HG03280 (cell line): Measurements from ENCODE around the gene TRAPPC3L.
A peak's percentile ranks its signal among the peaks of the same experiment; 100 is the strongest.

Source experiments
- ATAC-seq: cut with Tn5 transposase; IDR thresholded peaks from one replicate; pipeline ENCODE4 v1.9.1; 2021; ENCODE audit warnings: mild to moderate bottlenecking, moderate library complexity; ENCODE audit not compliant: unreplicated experiment

Gene TRAPPC3L

DNA sequence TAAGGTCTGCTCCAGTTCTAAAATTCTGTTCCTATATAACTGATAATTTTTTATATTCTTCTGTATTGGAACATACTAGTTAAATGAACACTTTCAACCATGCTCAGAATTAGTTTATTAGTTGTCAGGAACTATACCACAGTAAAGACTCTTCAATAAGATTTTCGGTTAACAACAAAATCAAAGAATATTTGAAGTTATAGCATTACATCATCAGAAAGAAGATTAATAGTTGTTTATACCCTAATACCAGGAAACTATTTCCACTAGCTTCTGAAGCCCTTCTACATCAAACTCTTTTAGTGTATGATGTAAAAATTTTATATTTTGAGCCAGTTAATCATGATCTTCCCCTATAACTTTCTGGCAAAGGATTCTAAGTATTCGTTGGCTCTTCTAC is 14.6 kb upstream of the TRAPPC3L start:
- ATAC-seq = no peak

- ATAC-seq = no peak
Measured at GRCh38 chr6:116557893-116558292, 12.4 kb upstream of the TRAPPC3L start.

DNA sequence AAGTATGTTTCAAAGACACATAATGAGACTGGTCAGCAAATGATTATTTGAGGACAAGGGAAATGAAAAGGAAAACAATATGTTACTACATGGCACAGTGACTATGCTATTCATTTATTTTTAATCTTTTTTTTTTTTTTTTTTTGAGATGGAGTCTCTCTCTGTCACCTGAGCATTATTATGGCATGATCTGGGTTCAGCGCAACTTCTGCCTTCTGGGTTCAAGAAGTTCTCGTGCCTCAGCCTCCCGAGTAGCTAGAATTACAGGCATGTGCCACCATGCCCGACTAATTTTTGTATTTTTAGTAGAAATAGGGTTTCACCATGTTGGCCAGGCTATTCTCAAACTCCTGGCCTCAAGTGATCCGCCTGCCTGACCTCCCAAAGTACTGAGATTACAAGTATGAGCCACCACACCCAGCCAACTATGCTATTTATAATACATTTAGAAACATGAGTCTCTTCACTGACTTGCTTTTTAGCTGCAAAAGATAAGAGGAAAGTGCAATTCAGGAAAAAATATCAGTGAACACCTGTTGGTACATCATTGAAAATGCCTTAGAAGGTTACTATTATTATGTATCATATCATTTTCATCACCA is 11.4 kb upstream of the TRAPPC3L start:
- ATAC-seq = no peak

GRCh38 chr6:116556065-116556464 is 10.6 kb upstream of the TRAPPC3L start:
- ATAC-seq = no peak

GRCh38 chr6:116553451-116553850 is 8.0 kb upstream of the TRAPPC3L start, which contains the start of gene CALHM4:
TSS of gene CALHM4 (plus strand) at chr6:116553751. CDS start at chr6:116553794, 43 bp downstream.
- no peak for ATAC-seq

GRCh38 chr6:116550796-116551195 is 5.3 kb upstream of the TRAPPC3L start:
- ATAC-seq = no peak

DNA sequence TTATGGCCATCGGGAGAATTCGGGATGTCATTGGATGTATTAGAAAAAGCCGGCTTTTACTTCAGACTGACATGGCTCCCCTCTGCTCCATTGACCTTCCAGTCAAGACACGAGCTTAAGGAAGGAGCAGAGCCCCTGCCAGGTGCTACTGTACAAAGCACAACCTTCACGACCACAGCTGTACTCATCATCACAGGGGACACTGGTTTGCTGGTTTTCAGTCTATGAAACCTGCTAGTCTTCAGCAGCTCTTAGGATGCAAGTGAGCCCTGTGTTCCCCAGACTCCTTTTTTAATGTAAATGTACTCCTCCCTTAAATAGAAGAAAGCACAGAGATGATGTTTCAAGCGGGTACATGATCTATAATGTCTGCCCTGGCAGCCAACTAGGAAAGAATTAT is 1.9 kb upstream of the TRAPPC3L start:
- ATAC-seq = no peak

GRCh38 chr6:116543149-116543548 is 2.3 kb downstream of the TRAPPC3L start:
- no peak for ATAC-seq

DNA sequence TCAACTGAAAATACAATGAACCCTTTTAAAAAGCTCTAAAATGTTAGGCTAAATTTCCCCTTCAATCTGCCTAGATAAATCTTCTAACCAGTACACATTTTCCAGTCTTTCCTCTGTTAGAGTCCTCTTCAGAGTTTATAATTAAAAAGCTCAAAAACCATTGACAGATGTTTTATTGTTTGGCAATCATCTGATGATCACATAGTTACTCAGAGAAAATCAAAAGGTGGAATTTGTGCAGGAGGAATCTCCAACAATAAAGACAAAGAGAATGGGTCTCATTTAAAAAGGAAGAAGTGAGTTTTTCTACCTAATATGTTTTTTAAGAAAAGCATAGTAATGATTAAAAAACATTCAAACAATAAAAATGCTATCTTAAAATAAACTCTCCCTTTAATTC is 3.1 kb downstream of the TRAPPC3L start:
- ATAC-seq = no peak

DNA sequence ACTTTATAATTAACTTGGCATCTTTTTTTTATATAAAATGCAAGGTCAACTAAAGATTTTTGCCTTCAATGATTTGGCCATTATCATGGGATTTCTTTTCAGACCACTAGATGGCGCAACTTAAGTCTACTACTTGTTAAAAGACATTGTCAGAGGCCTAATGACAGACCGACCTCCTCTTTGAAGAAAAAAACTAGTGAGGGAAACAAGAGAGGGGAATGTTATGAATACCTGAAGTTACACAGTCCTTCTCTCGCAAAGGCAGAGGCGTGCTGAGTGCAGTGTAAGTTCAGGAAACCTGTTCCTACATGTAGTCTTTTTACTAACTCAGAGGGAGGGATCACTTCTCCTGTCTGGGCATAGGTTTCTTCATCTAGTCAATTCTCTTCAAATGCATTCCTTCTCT is 9.3 kb downstream of the TRAPPC3L start:
- peak; percentile 51 for ATAC-seq

- ATAC-seq = no peak
Measured at GRCh38 chr6:116535109-116535508, 10.4 kb downstream of the TRAPPC3L start.

- no peak for ATAC-seq
Measured at GRCh38 chr6:116533233-116533957, 12.1 kb downstream of the TRAPPC3L start.

GRCh38 chr6:116531675-116532570 is 13.6 kb downstream of the TRAPPC3L start:
- peak; percentile 75 for ATAC-seq

DNA sequence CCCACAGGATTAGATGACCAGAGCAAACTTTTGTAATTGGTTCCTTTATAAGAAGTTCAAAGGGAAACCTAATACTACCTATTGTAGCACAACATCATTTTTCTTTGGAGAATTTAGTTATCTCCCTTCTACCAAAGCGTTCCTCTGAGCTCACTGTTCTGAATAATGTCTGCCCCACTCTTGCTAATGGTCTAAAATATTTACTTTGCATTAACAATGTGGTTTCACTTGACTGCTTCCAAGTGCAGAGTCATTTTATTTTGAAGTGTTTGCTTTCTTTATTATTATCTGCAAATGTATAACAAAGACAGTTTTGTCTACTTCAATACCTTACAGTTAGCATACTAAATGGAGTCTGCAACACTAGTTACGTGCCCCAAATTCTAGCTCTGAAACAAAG is 15.0 kb downstream of the TRAPPC3L start:
- no peak for ATAC-seq

DNA sequence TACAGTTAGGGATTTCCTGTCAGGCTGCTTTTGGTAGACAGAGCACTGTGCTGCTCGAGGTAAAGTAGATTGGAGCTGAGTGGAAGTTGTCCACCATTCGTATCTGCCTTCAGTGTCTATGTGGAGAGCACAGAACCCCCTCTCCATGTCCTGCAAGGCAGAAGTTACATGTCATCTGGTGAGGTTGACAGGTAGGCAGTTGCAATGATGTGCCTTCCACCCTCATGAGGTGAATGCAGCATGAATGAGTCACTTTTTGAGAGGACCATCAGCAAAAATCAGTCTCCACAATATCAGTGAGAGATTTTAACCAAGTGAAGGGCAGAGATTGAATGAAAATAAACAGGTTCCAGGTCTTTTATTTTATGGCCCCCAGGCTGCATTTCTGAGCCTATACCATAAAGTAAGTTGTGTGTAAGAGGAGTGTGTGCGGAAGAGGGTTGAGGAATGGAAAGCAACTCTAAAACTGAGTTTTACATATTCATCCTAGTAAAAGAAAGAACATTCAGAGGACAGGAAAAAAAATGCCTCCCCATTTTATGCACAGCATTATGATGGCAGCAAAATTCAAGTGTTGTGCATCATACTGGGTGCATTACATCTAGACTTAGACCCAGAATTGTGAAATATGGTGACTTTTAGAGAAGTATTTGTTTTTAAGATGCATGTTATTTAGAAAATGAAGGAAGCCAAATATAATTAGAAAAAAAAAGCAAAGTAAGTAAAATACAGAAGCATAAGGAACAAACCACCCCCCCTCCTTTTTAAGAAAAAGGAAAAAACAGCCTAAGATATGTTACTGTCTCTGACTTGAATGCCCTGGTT is 15.8 kb downstream of the TRAPPC3L start:
- no peak for ATAC-seq

GRCh38 chr6:116528780-116529179 is 16.7 kb downstream of the TRAPPC3L start:
- no peak for ATAC-seq

DNA sequence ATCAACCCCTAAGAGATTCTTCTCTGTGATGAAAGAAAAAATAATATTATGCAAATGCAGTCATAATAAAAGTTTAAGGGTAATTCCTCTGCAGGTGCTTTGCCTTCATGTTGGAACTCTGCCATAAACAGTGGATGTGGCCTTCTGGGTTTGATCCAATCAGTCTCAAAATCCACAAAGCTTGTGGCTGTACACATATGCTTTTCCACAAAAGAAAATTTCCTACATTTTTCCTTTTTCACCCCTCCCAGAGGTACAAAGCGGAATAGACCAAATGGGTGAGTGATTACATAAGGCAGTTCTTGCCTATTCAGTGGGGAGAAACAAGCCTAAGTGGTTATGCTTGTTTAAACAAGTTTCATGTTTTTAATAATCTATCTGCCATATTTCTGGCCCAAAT is 17.4 kb downstream of the TRAPPC3L start:
- no peak for ATAC-seq

- ATAC-seq = no peak
Measured at GRCh38 chr6:116524236-116524635, 21.2 kb downstream of the TRAPPC3L start.

DNA sequence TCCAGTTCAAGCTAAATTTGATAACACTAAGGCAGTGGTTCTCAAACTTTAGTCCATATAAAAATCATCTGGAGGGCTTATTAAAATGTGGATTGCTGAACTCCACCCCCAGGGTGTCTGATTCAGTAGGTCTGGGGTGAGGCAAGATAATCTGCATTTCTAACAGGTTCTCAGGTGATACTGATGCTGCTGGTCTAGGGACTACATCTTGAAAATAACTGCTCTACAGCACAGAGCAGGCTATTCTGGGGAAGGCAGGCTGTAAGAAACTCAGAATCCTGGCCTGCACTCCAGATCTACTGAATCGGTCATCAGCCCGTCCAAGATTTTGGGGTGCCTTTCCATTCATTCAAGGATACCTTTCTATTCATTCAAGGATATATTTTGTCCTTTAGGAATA is 22.6 kb downstream of the TRAPPC3L start:
- no peak for ATAC-seq

GRCh38 chr6:116518621-116519368 is 26.7 kb downstream of the TRAPPC3L start:
- no peak for ATAC-seq
